Amygdala (tissue), 56 donors: ENCODE measurements around the gene FUZ.
A peak's percentile ranks its signal among the peaks of the same experiment; 100 is the strongest.

Experiments
- DNase-seq, 56 donors: peaks; one replicate each; lab custom pipeline; 2025; lab: John Stamatoyannopoulos, UW

Gene FUZ

GRCh38 chr19:49763230-49763629 lies 49.9 kb downstream of the FUZ start, which contains the start of gene TSKS:
Gene TSKS, minus strand, starts transcription at chr19:49763306. Its CDS starts 59 bp downstream, at chr19:49763247.
- no peak for DNase-seq

GRCh38 chr19:49761625-49762311 lies 51.3 kb downstream of the FUZ start:
- no peak for DNase-seq

GRCh38 chr19:49761249-49761624 lies 51.9 kb downstream of the FUZ start:
- DNase-seq: no peak

DNA sequence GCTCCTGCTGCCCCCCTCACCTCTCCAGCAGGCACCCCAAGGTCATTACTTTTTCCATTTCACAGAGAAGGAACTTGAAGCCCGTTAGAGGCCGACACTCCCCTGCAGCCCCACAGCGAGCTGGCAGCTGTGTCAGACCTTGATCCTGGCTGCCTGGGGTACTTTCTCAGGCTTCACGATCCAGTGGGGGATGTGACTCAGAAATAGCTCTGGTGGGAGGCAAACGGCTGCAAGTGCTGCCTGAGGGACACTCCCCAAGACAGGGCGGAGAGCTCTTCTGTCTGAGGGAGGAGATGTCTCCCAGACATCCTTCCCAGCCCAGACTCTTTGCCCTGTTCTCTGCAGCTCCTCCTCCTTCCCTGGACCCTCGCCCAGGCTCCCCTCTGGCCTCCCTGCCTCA lies 54.8 kb downstream of the FUZ start:
- DNase-seq: peak in 5 of 56 donors; percentile 9 to 34 (median 14)
